Renal cortex interstitium (tissue), 15 donors: ENCODE data around the gene TERF2IP. TPM values are rescaled to one million over a fixed set of nuclear protein-coding genes. Genes with fewer than 3 reads are reported as not detected.

Experiments used
- DNase-seq, 11 donors: peaks; one replicate each; pipeline ENCODE4 v3.0.0-alpha.2; 2013; ENCODE audit warnings: low read depth in 9 of 11, low spot score in 4 of 11; ENCODE audit errors: extremely low read depth in 1 of 11
- long read RNA-seq, 16 experiments: transcript quantifications; one replicate each; lab custom pipeline, GENCODE V29; 2026
- polyA plus RNA-seq, 3 donors: library from polyadenylated mRNA; unstranded; fragments of 120-200 nt; gene quantifications; one replicate each; pipeline ENCODE4 v1.2.1, GENCODE V29; 2013; ENCODE audit not compliant: insufficient read length in 3 of 3

Gene TERF2IP
- polyA plus RNA-seq, result 10 to 100 TPM; 78.8 to 87.5 (median 84.1) TPM
- long read RNA-seq, donor 1, transcript TERF2IP-201 (3 exons, 2,118 nt), result major isoform, 50 of 52 reads
- long read RNA-seq, donor 1, partial matches to known transcripts, result 0 of 52 reads
- long read RNA-seq, donor 1, other reads (novel, unspliced or antisense), result 0 of 52 reads
- long read RNA-seq, donor 2, transcript TERF2IP-201 (3 exons, 2,118 nt), result major isoform, 58 of 99 reads
- long read RNA-seq, donor 2, partial matches to known transcripts, result 41 of 99 reads
- long read RNA-seq, donor 2, other reads (novel, unspliced or antisense), result 0 of 99 reads
- long read RNA-seq, donor 3, transcript TERF2IP-201 (3 exons, 2,118 nt), result major isoform, 86 of 136 reads
- long read RNA-seq, donor 3, partial matches to known transcripts, result 50 of 136 reads
- long read RNA-seq, donor 3, other reads (novel, unspliced or antisense), result 0 of 136 reads
- long read RNA-seq, donor 4, transcript TERF2IP-201 (3 exons, 2,118 nt), result major isoform, 40 of 60 reads
- long read RNA-seq, donor 4, partial matches to known transcripts, result 20 of 60 reads
- long read RNA-seq, donor 4, other reads (novel, unspliced or antisense), result 0 of 60 reads
- long read RNA-seq, donor 5, result 0 reads
- long read RNA-seq, donor 6, transcript TERF2IP-201 (3 exons, 2,118 nt), result major isoform, 59 of 74 reads
- long read RNA-seq, donor 6, partial matches to known transcripts, result 15 of 74 reads
- long read RNA-seq, donor 6, other reads (novel, unspliced or antisense), result 0 of 74 reads
- long read RNA-seq, donor 7, transcript TERF2IP-201 (3 exons, 2,118 nt), result major isoform, 55 of 56 reads
- long read RNA-seq, donor 7, partial matches to known transcripts, result 0 of 56 reads
- long read RNA-seq, donor 7, other reads (novel, unspliced or antisense), result 0 of 56 reads
- long read RNA-seq, donor 8, result 0 reads
- long read RNA-seq, donor 9, transcript TERF2IP-201 (3 exons, 2,118 nt), result major isoform, 60 of 72 reads
- long read RNA-seq, donor 9, partial matches to known transcripts, result 12 of 72 reads
- long read RNA-seq, donor 9, other reads (novel, unspliced or antisense), result 0 of 72 reads
- long read RNA-seq, donor 10, transcript TERF2IP-201 (3 exons, 2,118 nt), result major isoform, 78 of 78 reads
- long read RNA-seq, donor 10, partial matches to known transcripts, result 0 of 78 reads
- long read RNA-seq, donor 10, other reads (novel, unspliced or antisense), result 0 of 78 reads
- long read RNA-seq, donor 11, transcript TERF2IP-201 (3 exons, 2,118 nt), result major isoform, 70 of 87 reads
- long read RNA-seq, donor 11, partial matches to known transcripts, result 16 of 87 reads
- long read RNA-seq, donor 11, other reads (novel, unspliced or antisense), result 0 of 87 reads
- long read RNA-seq, donor 12, transcript TERF2IP-201 (3 exons, 2,118 nt), result major isoform, 19 of 56 reads
- long read RNA-seq, donor 12, partial matches to known transcripts, result 37 of 56 reads
- long read RNA-seq, donor 12, other reads (novel, unspliced or antisense), result 0 of 56 reads
- long read RNA-seq, donor 13, result 0 reads
- long read RNA-seq, donor 14, transcript TERF2IP-201 (3 exons, 2,118 nt), result major isoform, 48 of 77 reads
- long read RNA-seq, donor 14, partial matches to known transcripts, result 29 of 77 reads
- long read RNA-seq, donor 14, other reads (novel, unspliced or antisense), result 0 of 77 reads
- long read RNA-seq, donor 15, transcript TERF2IP-201 (3 exons, 2,118 nt), result major isoform, 36 of 57 reads
- long read RNA-seq, donor 15, partial matches to known transcripts, result 21 of 57 reads
- long read RNA-seq, donor 15, other reads (novel, unspliced or antisense), result 0 of 57 reads
- long read RNA-seq, donor 16, transcript TERF2IP-201 (3 exons, 2,118 nt), result major isoform, 189 of 204 reads
- long read RNA-seq, donor 16, partial matches to known transcripts, result 14 of 204 reads
- long read RNA-seq, donor 16, other reads (novel, unspliced or antisense), result 0 of 204 reads

GRCh38 chr16:75647492-75648264 is at the start of gene TERF2IP, which contains the start of gene KARS1:
TSS of gene TERF2IP (plus strand) at chr16:75647773. CDS start at chr16:75647883, 110 bp downstream.
TSS of gene KARS1 (minus strand) at chr16:75647665. CDS start at chr16:75647639, 26 bp downstream.
- peak; percentile 79 to 93 (median 89) for DNase-seq

- no peak for DNase-seq
These were observed 47.9 kb upstream of the TERF2IP start for GRCh38 chr16:75599452-75600277.

- no peak for DNase-seq
These were observed 44.3 kb upstream of the TERF2IP start for GRCh38 chr16:75603241-75603640.

GRCh38 chr16:75606507-75606906 is 41.1 kb upstream of the TERF2IP start:
- DNase-seq, result no peak

- DNase-seq, result no peak
These were observed 33.3 kb upstream of the TERF2IP start for GRCh38 chr16:75614066-75614897.

GRCh38 chr16:75615619-75616018 is 32.0 kb upstream of the TERF2IP start:
- no peak for DNase-seq

GRCh38 chr16:75616521-75617010 is 31.0 kb upstream of the TERF2IP start:
- no peak for DNase-seq

GRCh38 chr16:75617121-75617520 is 30.5 kb upstream of the TERF2IP start:
- DNase-seq, result no peak

- DNase-seq, result no peak
These were observed 28.8 kb upstream of the TERF2IP start for GRCh38 chr16:75618780-75619179.

- DNase-seq, result no peak
These were observed 27.0 kb upstream of the TERF2IP start for GRCh38 chr16:75620326-75621169.

GRCh38 chr16:75621170-75621477 is 26.4 kb upstream of the TERF2IP start:
- peak in 3 of 11 donors; percentile 8 to 14 (median 11) for DNase-seq

GRCh38 chr16:75622761-75623605 is 24.6 kb upstream of the TERF2IP start, which contains the start of gene ADAT1:
TSS of gene ADAT1 (minus strand) at chr16:75623281. CDS start at chr16:75620799, 2,482 bp downstream.
- DNase-seq, result peak; percentile 95 to 99 (median 97)

GRCh38 chr16:75624921-75625334 is 22.6 kb upstream of the TERF2IP start:
- no peak for DNase-seq
